HepG2 (cell line): ENCODE measurements around the gene CAPN9. TPM values are rescaled to one million over a fixed set of nuclear protein-coding genes. Genes with fewer than 3 reads are reported as not detected.

Source experiments
- ATF5 ChIP-seq: sonication (generic); formaldehyde crosslinking; IDR thresholded peaks from 2 replicates; pipeline ENCODE4 v1.4.0; 2020; ENCODE audit warnings: mild to moderate bottlenecking, low read depth, missing genetic modification reagents
- ATF7 ChIP-seq, 2 experiments: fragments of 450-650 bp in 1 of 2; sonication (generic) in 1 of 2; formaldehyde crosslinking in 1 of 2; IDR thresholded peaks; 2 replicates each; pipeline versions ENCODE4 v1.4.0 to v1.6.1; 2016 to 2020; ENCODE audit warnings: antibody characterized with exemption in 1 of 2, mild to moderate bottlenecking in 1 of 2, missing genetic modification reagents in 1 of 2
- BCL6 ChIP-seq: IDR thresholded peaks from 2 replicates; pipeline ENCODE4 v1.6.1; 2016; ENCODE audit warnings: missing genetic modification reagents, missing compliant biosample characterization
- EP300 ChIP-seq, 3 experiments: sonication (generic) in 1 of 3; formaldehyde crosslinking in 1 of 3; IDR thresholded peaks; 2 replicates each; pipeline versions ENCODE4 v1.5.1 to v1.6.1; 2011 to 2020; ENCODE audit warnings: low read depth in 2 of 3, low read length in 2 of 3, borderline replicate concordance in 1 of 3, improper control_type of control experiment in 1 of 3, mild to moderate bottlenecking in 1 of 3, missing genetic modification reagents in 1 of 3, moderate library complexity in 1 of 3
- HOXA3 ChIP-seq: sonication (generic); formaldehyde crosslinking; IDR thresholded peaks from 2 replicates; pipeline ENCODE4 v1.5.0; 2020; ENCODE audit warnings: missing genetic modification reagents
- ISL2 ChIP-seq: sonication (generic); formaldehyde crosslinking; IDR thresholded peaks from 2 replicates; pipeline ENCODE4 v1.5.0; 2020; ENCODE audit warnings: missing genetic modification reagents
- KLF9 ChIP-seq: IDR thresholded peaks from 2 replicates; pipeline ENCODE4 v1.6.1; 2016; ENCODE audit warnings: low read depth
- RBFOX2 ChIP-seq: fragments of 200-400 bp; formaldehyde crosslinking; IDR thresholded peaks from 2 replicates; pipeline ENCODE4 v1.6.1; 2017; ENCODE audit warnings: low read depth, mild to moderate bottlenecking, low read length
- SNAPC4 ChIP-seq: sonication (generic); formaldehyde crosslinking; IDR thresholded peaks from 2 replicates; pipeline ENCODE4 v1.4.0; 2020; ENCODE audit warnings: mild to moderate bottlenecking, missing genetic modification reagents
- SOX13 ChIP-seq, 3 experiments: fragments of 450-650 bp in 1 of 3; sonication (generic) in 1 of 3; formaldehyde crosslinking in 1 of 3; IDR thresholded peaks in 2 of 3; conservative IDR thresholded peaks in 1 of 3; 2 replicates each; pipeline versions ENCODE4 v1.5.0 to v1.6.1; 2016 to 2020; ENCODE audit warnings: antibody characterized with exemption in 1 of 3, mild to moderate bottlenecking in 1 of 3, missing compliant biosample characterization in 1 of 3, missing genetic modification reagents in 1 of 3, moderate library complexity in 1 of 3
- TARDBP ChIP-seq: sonication (generic); formaldehyde crosslinking; IDR thresholded peaks from 2 replicates; pipeline ENCODE4 v1.8.0; 2022; ENCODE audit warnings: mild to moderate bottlenecking, missing genetic modification reagents
- TCF7 ChIP-seq: sonication (generic); IDR thresholded peaks from 2 replicates; pipeline ENCODE4 v1.6.1; 2016; ENCODE audit warnings: antibody characterized with exemption, low read depth
- TEAD2 ChIP-seq: sonication (generic); formaldehyde crosslinking; IDR thresholded peaks from 2 replicates; pipeline ENCODE4 v1.9.0; 2021; ENCODE audit warnings: missing genetic modification reagents
- ZBTB8A ChIP-seq: sonication (generic); formaldehyde crosslinking; IDR thresholded peaks from 2 replicates; pipeline ENCODE4 v1.4.0; 2020; ENCODE audit warnings: mild to moderate bottlenecking, low read depth, missing genetic modification reagents, borderline replicate concordance
- ZNF10 ChIP-seq: sonication (generic); formaldehyde crosslinking; IDR thresholded peaks from 2 replicates; pipeline ENCODE4 v1.4.0; 2020; ENCODE audit warnings: mild to moderate bottlenecking, low read depth, missing genetic modification reagents, borderline replicate concordance
- ZNF12 ChIP-seq: sonication (generic); formaldehyde crosslinking; IDR thresholded peaks from 2 replicates; pipeline ENCODE4 v1.5.0; 2020; ENCODE audit warnings: missing genetic modification reagents
- ZNF121 ChIP-seq: sonication (generic); formaldehyde crosslinking; IDR thresholded peaks from 2 replicates; pipeline ENCODE4 v1.5.0; 2020; ENCODE audit warnings: mild to moderate bottlenecking, missing genetic modification reagents
- ZNF563 ChIP-seq: sonication (generic); formaldehyde crosslinking; IDR thresholded peaks from 2 replicates; pipeline ENCODE4 v1.8.0; 2022; ENCODE audit warnings: mild to moderate bottlenecking, moderate library complexity, missing genetic modification reagents
- ZNF7 ChIP-seq: IDR thresholded peaks from 2 replicates; pipeline ENCODE4 v1.6.1; 2016; ENCODE audit warnings: missing biosample characterization, missing genetic modification reagents
- ZNF720 ChIP-seq: sonication (generic); formaldehyde crosslinking; IDR thresholded peaks from 2 replicates; pipeline ENCODE4 v1.4.0; 2020; ENCODE audit warnings: missing genetic modification reagents
- polyA plus RNA-seq, 8 experiments: library from polyadenylated mRNA; depleted of rRNA in 3 of 8; stranded (reverse) in 7 of 8; unstranded in 1 of 8; fragments of >200 nt; fragmentation: Illumina TruSeq in 4 of 8; extraction: Trizol in 4 of 8; gene quantifications; 2 replicates each; pipeline versions ENCODE4 v1.2.1 to v1.2.3, GENCODE V29; 2011 to 2016; ENCODE audit warnings: low read depth in 4 of 8, missing spikeins in 1 of 8, mixed read lengths in 1 of 8; ENCODE audit not compliant: insufficient read depth in 1 of 8
- total RNA-seq, 5 experiments: library from RNA; depleted of rRNA; stranded (reverse); fragments of >200 nt; fragmentation: Illumina TruSeq; extraction: Trizol; gene quantifications; 2 replicates each; pipeline ENCODE4 v1.2.3, GENCODE V29; 2016; ENCODE audit warnings: low read depth in 1 of 5
- TF ChIP-seq, protein P1 (sequence below): sonication (generic); formaldehyde crosslinking; IDR thresholded peaks from 2 replicates; pipeline ENCODE4 v1.5.1; 2020; ENCODE audit warnings: mild to moderate bottlenecking, missing genetic modification reagents, moderate library complexity

Gene CAPN9
- total and polyA plus RNA-seq, 2 of the 13 experiments (the other 11 are each of a cell fraction or from before 2014, with no cell fraction given) = 0.04 to 0.31 TPM

DNA sequence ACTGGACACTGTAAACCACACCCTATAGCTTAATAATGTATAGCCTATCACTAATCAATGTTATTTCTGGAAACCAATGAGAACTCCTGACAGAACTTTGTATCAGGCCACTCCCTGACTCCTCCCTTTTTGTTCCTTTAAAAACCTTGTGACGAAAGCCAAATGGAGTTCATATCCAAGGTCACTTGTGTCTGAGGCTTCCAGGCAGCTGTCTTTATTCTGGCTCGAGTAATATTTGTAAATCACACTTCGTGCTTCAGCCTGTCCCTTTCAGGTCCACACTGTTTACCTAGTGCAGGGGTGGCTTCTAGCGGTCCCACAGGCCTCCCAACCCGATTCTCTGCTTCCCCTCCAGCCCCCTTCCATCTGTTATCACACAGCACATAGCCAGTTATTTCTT, 16.2 kb upstream of the CAPN9 start (continued):
- TF ChIP-seq ZNF12 (CRISPR knock-in tag) = no peak
- TF ChIP-seq ZNF10 (CRISPR knock-in tag) = no peak
- TF ChIP-seq HOXA3 (CRISPR knock-in tag) = peak; percentile 38; the same call in 1 of the 2 replicates
- TF ChIP-seq TARDBP (CRISPR knock-in tag) = no peak
- no peak for TF ChIP-seq SOX13 (IDR thresholded peaks at IDR 0.05)
- TF ChIP-seq SOX13 (CRISPR knock-in tag; conservative IDR thresholded peaks at IDR 0.05 in 1 of 2, IDR thresholded peaks at IDR 0.05 in 1 of 2) = peak in 1 of 2 experiments; percentile 53; a peak in 1 of 4 replicates
- TF ChIP-seq BCL6 (CRISPR knock-in tag) = peak; percentile 82
- TF ChIP-seq ISL2 (CRISPR knock-in tag) = 0 out of 2 replicates have a peak, but pooled peaks have one; percentile 30
- TF ChIP-seq ATF5 (CRISPR knock-in tag) = no peak
- TF ChIP-seq ZBTB8A (CRISPR knock-in tag) = no peak
- no peak for TF ChIP-seq ZNF720 (CRISPR knock-in tag)
- no peak for TF ChIP-seq TEAD2 (CRISPR knock-in tag)
- no peak for TF ChIP-seq ZNF7
- no peak for TF ChIP-seq SNAPC4 (CRISPR knock-in tag)
- no peak for TF ChIP-seq RBFOX2
- no peak for TF ChIP-seq ZNF563 (CRISPR knock-in tag)
- no peak for TF ChIP-seq KLF9 (CRISPR knock-in tag)
- peak; percentile 43; the same call in 1 of the 2 replicates for TF ChIP-seq TCF7
- TF ChIP-seq ZNF121 (CRISPR knock-in tag) = no peak
- TF ChIP-seq, protein P1, sequence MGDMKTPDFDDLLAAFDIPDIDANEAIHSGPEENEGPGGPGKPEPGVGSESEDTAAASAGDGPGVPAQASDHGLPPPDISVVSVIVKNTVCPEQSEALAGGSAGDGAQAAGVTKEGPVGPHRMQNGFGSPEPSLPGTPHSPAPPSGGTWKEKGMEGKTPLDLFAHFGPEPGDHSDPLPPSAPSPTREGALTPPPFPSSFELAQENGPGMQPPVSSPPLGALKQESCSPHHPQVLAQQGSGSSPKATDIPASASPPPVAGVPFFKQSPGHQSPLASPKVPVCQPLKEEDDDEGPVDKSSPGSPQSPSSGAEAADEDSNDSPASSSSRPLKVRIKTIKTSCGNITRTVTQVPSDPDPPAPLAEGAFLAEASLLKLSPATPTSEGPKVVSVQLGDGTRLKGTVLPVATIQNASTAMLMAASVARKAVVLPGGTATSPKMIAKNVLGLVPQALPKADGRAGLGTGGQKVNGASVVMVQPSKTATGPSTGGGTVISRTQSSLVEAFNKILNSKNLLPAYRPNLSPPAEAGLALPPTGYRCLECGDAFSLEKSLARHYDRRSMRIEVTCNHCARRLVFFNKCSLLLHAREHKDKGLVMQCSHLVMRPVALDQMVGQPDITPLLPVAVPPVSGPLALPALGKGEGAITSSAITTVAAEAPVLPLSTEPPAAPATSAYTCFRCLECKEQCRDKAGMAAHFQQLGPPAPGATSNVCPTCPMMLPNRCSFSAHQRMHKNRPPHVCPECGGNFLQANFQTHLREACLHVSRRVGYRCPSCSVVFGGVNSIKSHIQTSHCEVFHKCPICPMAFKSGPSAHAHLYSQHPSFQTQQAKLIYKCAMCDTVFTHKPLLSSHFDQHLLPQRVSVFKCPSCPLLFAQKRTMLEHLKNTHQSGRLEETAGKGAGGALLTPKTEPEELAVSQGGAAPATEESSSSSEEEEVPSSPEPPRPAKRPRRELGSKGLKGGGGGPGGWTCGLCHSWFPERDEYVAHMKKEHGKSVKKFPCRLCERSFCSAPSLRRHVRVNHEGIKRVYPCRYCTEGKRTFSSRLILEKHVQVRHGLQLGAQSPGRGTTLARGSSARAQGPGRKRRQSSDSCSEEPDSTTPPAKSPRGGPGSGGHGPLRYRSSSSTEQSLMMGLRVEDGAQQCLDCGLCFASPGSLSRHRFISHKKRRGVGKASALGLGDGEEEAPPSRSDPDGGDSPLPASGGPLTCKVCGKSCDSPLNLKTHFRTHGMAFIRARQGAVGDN (CRISPR knock-in tag) = no peak
- peak in 1 of 2 experiments; percentile 62; a peak in 2 of 4 replicates for TF ChIP-seq EP300 (IDR thresholded peaks at IDR 0.05; ENCODE audit: low read depth in 2 of 2, low read length in 2 of 2)
- TF ChIP-seq EP300 (CRISPR knock-in tag; IDR thresholded peaks at IDR 0.05; ENCODE audit: borderline replicate concordance) = no peak
- no peak for TF ChIP-seq ATF7 (IDR thresholded peaks at IDR 0.05)
- TF ChIP-seq ATF7 (CRISPR knock-in tag; IDR thresholded peaks at IDR 0.05) = no peak
